HepG2 (cell line): ENCODE measurements around the gene GSTA5. TPM values are rescaled to one million over a fixed set of nuclear protein-coding genes. Genes with fewer than 3 reads are reported as not detected.

Experiments used
- BORCS8-MEF2B ChIP-seq: sonication (generic); formaldehyde crosslinking; IDR thresholded peaks from 2 replicates; pipeline ENCODE4 v1.8.0; 2022; ENCODE audit warnings: mild to moderate bottlenecking, missing genetic modification reagents
- DPF2 ChIP-seq: sonication (generic); formaldehyde crosslinking; IDR thresholded peaks from 2 replicates; pipeline ENCODE4 v1.4.0; 2020; ENCODE audit warnings: mild to moderate bottlenecking, low read depth, missing genetic modification reagents, borderline replicate concordance
- NFKB2 ChIP-seq: sonication (generic); formaldehyde crosslinking; IDR thresholded peaks from 2 replicates; pipeline ENCODE4 v1.4.0; 2020; ENCODE audit warnings: missing genetic modification reagents, borderline replicate concordance
- PITX1 ChIP-seq: sonication (generic); formaldehyde crosslinking; IDR thresholded peaks from 2 replicates; pipeline ENCODE4 v1.5.1; 2020; ENCODE audit warnings: mild to moderate bottlenecking, missing genetic modification reagents
- POLR2G ChIP-seq: fragments of 200-400 bp; formaldehyde crosslinking; IDR thresholded peaks from 2 replicates; pipeline ENCODE4 v1.6.1; 2018; ENCODE audit warnings: mild to moderate bottlenecking, low read depth, low read length, moderate library complexity
- PPARG ChIP-seq: conservative IDR thresholded peaks from 2 replicates; pipeline ENCODE4 v1.6.1; 2016; ENCODE audit warnings: missing biosample characterization, missing genetic modification reagents
- RXRB ChIP-seq: IDR thresholded peaks from 2 replicates; pipeline ENCODE4 v1.6.1; 2016; ENCODE audit warnings: borderline replicate concordance, missing genetic modification reagents, missing compliant biosample characterization
- ZNF44 ChIP-seq: sonication (generic); formaldehyde crosslinking; IDR thresholded peaks from 2 replicates; pipeline ENCODE4 v1.5.1; 2020; ENCODE audit warnings: mild to moderate bottlenecking, missing genetic modification reagents
- ZNF549 ChIP-seq: sonication (generic); formaldehyde crosslinking; IDR thresholded peaks from 2 replicates; pipeline ENCODE4 v1.5.0; 2020; ENCODE audit warnings: missing genetic modification reagents
- polyA plus RNA-seq, 8 experiments: library from polyadenylated mRNA; depleted of rRNA in 3 of 8; stranded (reverse) in 7 of 8; unstranded in 1 of 8; fragments of >200 nt; fragmentation: Illumina TruSeq in 4 of 8; extraction: Trizol in 4 of 8; gene quantifications; 2 replicates each; pipeline versions ENCODE4 v1.2.1 to v1.2.3, GENCODE V29; 2011 to 2016; ENCODE audit warnings: low read depth in 4 of 8, missing spikeins in 1 of 8, mixed read lengths in 1 of 8; ENCODE audit not compliant: insufficient read depth in 1 of 8
- total RNA-seq, 5 experiments: library from RNA; depleted of rRNA; stranded (reverse); fragments of >200 nt; fragmentation: Illumina TruSeq; extraction: Trizol; gene quantifications; 2 replicates each; pipeline ENCODE4 v1.2.3, GENCODE V29; 2016; ENCODE audit warnings: low read depth in 1 of 5
- TF ChIP-seq, protein P1 (sequence below): sonication (generic); formaldehyde crosslinking; IDR thresholded peaks from 2 replicates; pipeline ENCODE4 v1.9.0; 2021; ENCODE audit warnings: missing genetic modification reagents, borderline replicate concordance
- TF ChIP-seq, protein P2 (sequence below): sonication (generic); formaldehyde crosslinking; IDR thresholded peaks from 2 replicates; pipeline ENCODE4 v1.4.0; 2020; ENCODE audit warnings: mild to moderate bottlenecking, missing genetic modification reagents
- TF ChIP-seq, protein P3 (sequence below): sonication (generic); formaldehyde crosslinking; conservative IDR thresholded peaks from 2 replicates; pipeline ENCODE4 v1.8.0; 2022; ENCODE audit warnings: mild to moderate bottlenecking, moderate library complexity, missing genetic modification reagents
- TF ChIP-seq, protein P4 (sequence below): sonication (generic); formaldehyde crosslinking; IDR thresholded peaks from 2 replicates; pipeline ENCODE4 v1.8.0; 2022; ENCODE audit warnings: mild to moderate bottlenecking, missing genetic modification reagents, moderate library complexity
- TF ChIP-seq, protein P5 (sequence below): sonication (generic); formaldehyde crosslinking; IDR thresholded peaks from 2 replicates; pipeline ENCODE4 v1.8.1; 2022; ENCODE audit warnings: low read depth, mild to moderate bottlenecking, missing genetic modification reagents
- TF ChIP-seq, protein P6 (sequence below): IDR thresholded peaks from 2 replicates; pipeline ENCODE4 v1.6.1; 2016; ENCODE audit warnings: mild to moderate bottlenecking

Gene GSTA5
- total and polyA plus RNA-seq, 2 of the 13 experiments (the other 11 are each of a cell fraction or from before 2014, with no cell fraction given): not detected

DNA sequence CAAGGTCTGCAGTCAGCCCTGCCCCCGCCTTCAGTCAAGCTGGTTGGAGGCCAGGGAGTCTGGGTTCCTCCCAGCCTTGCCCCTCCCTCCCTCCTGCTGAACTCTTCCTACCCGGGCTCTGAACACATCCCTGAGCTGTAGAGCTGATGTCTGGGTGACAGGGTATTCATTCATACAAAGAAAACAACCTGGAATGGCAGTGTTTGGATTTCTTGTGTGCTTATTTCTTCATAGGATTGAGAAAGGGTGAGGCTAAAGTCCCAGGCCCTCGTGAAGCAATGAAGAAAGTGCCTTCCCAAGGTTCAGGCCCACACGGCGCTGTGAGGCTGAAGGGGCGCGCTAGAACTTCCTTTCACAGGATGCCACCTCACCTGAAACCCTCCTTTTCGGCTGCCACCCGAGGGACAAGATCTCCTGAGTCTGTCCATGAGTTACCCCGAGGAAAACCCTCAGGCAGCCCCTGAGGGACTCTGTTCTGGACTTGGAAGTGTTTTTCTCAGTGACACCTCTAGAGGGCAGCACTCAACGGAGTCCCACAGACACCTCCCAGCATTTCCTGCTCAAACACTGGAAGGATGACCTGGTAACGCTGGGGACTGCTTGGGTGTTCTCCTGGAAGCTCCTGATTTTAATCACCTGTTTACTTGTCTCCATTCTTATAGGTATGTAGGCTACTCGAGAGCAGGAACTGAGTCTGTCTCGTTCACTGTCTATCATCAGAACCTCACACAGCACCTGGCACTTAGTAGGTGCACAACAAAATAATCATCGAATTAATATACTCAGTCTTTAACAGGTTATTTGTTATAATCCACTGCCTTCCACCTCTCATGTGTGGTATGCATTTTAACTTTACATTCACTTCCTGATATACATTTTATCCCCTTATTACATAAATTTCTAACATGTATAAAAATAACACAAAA, 25.2 kb downstream of the GSTA5 start (continued):
- TF ChIP-seq BORCS8-MEF2B (CRISPR knock-in tag) (peak; percentile 80; the same call in 1 of the 2 replicates), POLR2G (peak; percentile 69), ZNF549 (CRISPR knock-in tag) (no peak), PITX1 (CRISPR knock-in tag) (peak; percentile 54; the same call in 1 of the 2 replicates), RXRB (CRISPR knock-in tag) (peak; percentile 36; the same call in 1 of the 2 replicates), NFKB2 (peak; percentile 88; the same call in 1 of the 2 replicates), PPARG (CRISPR knock-in tag) (0 out of 2 replicates have a peak, but pooled peaks have one; percentile 7), ZNF44 (no peak), DPF2 (CRISPR knock-in tag) (peak; percentile 80; the same call in 1 of the 2 replicates)
- TF ChIP-seq, protein P1, sequence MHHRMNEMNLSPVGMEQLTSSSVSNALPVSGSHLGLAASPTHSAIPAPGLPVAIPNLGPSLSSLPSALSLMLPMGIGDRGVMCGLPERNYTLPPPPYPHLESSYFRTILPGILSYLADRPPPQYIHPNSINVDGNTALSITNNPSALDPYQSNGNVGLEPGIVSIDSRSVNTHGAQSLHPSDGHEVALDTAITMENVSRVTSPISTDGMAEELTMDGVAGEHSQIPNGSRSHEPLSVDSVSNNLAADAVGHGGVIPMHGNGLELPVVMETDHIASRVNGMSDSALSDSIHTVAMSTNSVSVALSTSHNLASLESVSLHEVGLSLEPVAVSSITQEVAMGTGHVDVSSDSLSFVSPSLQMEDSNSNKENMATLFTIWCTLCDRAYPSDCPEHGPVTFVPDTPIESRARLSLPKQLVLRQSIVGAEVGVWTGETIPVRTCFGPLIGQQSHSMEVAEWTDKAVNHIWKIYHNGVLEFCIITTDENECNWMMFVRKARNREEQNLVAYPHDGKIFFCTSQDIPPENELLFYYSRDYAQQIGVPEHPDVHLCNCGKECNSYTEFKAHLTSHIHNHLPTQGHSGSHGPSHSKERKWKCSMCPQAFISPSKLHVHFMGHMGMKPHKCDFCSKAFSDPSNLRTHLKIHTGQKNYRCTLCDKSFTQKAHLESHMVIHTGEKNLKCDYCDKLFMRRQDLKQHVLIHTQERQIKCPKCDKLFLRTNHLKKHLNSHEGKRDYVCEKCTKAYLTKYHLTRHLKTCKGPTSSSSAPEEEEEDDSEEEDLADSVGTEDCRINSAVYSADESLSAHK (CRISPR knock-in tag): no peak
- TF ChIP-seq, protein P2, sequence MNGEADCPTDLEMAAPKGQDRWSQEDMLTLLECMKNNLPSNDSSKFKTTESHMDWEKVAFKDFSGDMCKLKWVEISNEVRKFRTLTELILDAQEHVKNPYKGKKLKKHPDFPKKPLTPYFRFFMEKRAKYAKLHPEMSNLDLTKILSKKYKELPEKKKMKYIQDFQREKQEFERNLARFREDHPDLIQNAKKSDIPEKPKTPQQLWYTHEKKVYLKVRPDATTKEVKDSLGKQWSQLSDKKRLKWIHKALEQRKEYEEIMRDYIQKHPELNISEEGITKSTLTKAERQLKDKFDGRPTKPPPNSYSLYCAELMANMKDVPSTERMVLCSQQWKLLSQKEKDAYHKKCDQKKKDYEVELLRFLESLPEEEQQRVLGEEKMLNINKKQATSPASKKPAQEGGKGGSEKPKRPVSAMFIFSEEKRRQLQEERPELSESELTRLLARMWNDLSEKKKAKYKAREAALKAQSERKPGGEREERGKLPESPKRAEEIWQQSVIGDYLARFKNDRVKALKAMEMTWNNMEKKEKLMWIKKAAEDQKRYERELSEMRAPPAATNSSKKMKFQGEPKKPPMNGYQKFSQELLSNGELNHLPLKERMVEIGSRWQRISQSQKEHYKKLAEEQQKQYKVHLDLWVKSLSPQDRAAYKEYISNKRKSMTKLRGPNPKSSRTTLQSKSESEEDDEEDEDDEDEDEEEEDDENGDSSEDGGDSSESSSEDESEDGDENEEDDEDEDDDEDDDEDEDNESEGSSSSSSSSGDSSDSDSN (CRISPR knock-in tag): peak; percentile 71
- TF ChIP-seq, protein P3, sequence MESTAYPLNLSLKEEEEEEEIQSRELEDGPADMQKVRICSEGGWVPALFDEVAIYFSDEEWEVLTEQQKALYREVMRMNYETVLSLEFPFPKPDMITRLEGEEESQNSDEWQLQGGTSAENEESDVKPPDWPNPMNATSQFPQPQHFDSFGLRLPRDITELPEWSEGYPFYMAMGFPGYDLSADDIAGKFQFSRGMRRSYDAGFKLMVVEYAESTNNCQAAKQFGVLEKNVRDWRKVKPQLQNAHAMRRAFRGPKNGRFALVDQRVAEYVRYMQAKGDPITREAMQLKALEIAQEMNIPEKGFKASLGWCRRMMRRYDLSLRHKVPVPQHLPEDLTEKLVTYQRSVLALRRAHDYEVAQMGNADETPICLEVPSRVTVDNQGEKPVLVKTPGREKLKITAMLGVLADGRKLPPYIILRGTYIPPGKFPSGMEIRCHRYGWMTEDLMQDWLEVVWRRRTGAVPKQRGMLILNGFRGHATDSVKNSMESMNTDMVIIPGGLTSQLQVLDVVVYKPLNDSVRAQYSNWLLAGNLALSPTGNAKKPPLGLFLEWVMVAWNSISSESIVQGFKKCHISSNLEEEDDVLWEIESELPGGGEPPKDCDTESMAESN (CRISPR knock-in tag): peak; percentile 76; the same call in 1 of the 2 replicates
- TF ChIP-seq, protein P4, sequence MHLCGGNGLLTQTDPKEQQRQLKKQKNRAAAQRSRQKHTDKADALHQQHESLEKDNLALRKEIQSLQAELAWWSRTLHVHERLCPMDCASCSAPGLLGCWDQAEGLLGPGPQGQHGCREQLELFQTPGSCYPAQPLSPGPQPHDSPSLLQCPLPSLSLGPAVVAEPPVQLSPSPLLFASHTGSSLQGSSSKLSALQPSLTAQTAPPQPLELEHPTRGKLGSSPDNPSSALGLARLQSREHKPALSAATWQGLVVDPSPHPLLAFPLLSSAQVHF (CRISPR knock-in tag): no peak
- TF ChIP-seq, protein P5, sequence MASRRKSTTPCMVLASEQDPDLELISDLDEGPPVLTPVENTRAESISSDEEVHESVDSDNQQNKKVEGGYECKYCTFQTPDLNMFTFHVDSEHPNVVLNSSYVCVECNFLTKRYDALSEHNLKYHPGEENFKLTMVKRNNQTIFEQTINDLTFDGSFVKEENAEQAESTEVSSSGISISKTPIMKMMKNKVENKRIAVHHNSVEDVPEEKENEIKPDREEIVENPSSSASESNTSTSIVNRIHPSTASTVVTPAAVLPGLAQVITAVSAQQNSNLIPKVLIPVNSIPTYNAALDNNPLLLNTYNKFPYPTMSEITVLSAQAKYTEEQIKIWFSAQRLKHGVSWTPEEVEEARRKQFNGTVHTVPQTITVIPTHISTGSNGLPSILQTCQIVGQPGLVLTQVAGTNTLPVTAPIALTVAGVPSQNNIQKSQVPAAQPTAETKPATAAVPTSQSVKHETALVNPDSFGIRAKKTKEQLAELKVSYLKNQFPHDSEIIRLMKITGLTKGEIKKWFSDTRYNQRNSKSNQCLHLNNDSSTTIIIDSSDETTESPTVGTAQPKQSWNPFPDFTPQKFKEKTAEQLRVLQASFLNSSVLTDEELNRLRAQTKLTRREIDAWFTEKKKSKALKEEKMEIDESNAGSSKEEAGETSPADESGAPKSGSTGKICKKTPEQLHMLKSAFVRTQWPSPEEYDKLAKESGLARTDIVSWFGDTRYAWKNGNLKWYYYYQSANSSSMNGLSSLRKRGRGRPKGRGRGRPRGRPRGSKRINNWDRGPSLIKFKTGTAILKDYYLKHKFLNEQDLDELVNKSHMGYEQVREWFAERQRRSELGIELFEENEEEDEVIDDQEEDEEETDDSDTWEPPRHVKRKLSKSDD (CRISPR knock-in tag): 0 out of 2 replicates have a peak, but pooled peaks have one; percentile 38
- TF ChIP-seq, protein P6, sequence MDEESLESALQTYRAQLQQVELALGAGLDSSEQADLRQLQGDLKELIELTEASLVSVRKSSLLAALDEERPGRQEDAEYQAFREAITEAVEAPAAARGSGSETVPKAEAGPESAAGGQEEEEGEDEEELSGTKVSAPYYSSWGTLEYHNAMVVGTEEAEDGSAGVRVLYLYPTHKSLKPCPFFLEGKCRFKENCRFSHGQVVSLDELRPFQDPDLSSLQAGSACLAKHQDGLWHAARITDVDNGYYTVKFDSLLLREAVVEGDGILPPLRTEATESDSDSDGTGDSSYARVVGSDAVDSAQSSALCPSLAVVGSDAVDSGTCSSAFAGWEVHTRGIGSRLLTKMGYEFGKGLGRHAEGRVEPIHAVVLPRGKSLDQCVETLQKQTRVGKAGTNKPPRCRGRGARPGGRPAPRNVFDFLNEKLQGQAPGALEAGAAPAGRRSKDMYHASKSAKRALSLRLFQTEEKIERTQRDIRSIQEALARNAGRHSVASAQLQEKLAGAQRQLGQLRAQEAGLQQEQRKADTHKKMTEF (CRISPR knock-in tag): peak; percentile 70; the same call in 1 of the 2 replicates
